ENCODE results near the gene SHISA8.
"Not testable (repeated sequence)": the region's sequence is repeated elsewhere in the genome, so short reads cannot be mapped to it uniquely, and the experiment has no call there.

The SHISA8 gene

GRCh38 chr22:41915035-41915785 is at the start of gene SHISA8:
SHISA8 (minus strand) TSS chr22:41915074; CDS start chr22:41914667, 407 bp downstream.
- DNase-seq, result no peak

- no peak for DNase-seq
Measured at GRCh38 chr22:41964112-41964491, 49.2 kb upstream of the SHISA8 start.

GRCh38 chr22:41963453-41964111 is 48.7 kb upstream of the SHISA8 start:
- DNase-seq, result no peak

GRCh38 chr22:41957941-41958556 is 43.2 kb upstream of the SHISA8 start:
- DNase-seq, result no peak

- no peak for DNase-seq
Measured at GRCh38 chr22:41952713-41953112, 37.8 kb upstream of the SHISA8 start.

GRCh38 chr22:41951898-41952474 is 37.1 kb upstream of the SHISA8 start, which contains the start of gene SMIM45:
SMIM45 (plus strand) TSS chr22:41952150.
- DNase-seq, result no peak

- DNase-seq, result no peak
Measured at GRCh38 chr22:41949297-41949965, 34.6 kb upstream of the SHISA8 start.

- not testable (repeated sequence) for DNase-seq
Measured at GRCh38 chr22:41948928-41949296, 34.0 kb upstream of the SHISA8 start.

GRCh38 chr22:41948142-41948541 is 33.3 kb upstream of the SHISA8 start:
- no peak for DNase-seq

- no peak for DNase-seq
Measured at GRCh38 chr22:41947424-41948080, 32.7 kb upstream of the SHISA8 start.

- peak; percentile 74 for DNase-seq
Measured at GRCh38 chr22:41946629-41947423, 32.0 kb upstream of the SHISA8 start, which contains the start of gene CENPM. CENPM (minus strand) TSS chr22:41947152; CDS start chr22:41947076, 76 bp downstream.

- no peak for DNase-seq
Measured at GRCh38 chr22:41943661-41944209, 28.9 kb upstream of the SHISA8 start.

- no peak for DNase-seq
Measured at GRCh38 chr22:41940832-41941765, 26.2 kb upstream of the SHISA8 start.

GRCh38 chr22:41939981-41940831 is 25.3 kb upstream of the SHISA8 start:
- DNase-seq, result no peak

- DNase-seq, result no peak
Measured at GRCh38 chr22:41936894-41937169, 22.0 kb upstream of the SHISA8 start.

- no peak for DNase-seq
Measured at GRCh38 chr22:41935509-41935908, 20.6 kb upstream of the SHISA8 start.

- DNase-seq, result no peak
Measured at GRCh38 chr22:41935015-41935351, 20.1 kb upstream of the SHISA8 start.

GRCh38 chr22:41934284-41935014 is 19.6 kb upstream of the SHISA8 start:
- DNase-seq, result no peak
